ENCODE data around the gene GRAPL. TPM values are rescaled to one million over a fixed set of nuclear protein-coding genes. Genes with fewer than 3 reads are reported as not detected.
"Not testable (repeated sequence)": the region's sequence is repeated elsewhere in the genome, so short reads cannot be mapped to it uniquely, and the experiment has no call there.

The GRAPL gene
- total and polyA plus RNA-seq, 2 of the 13 experiments (the other 11 are each of a cell fraction or from before 2014, with no cell fraction given), result 0.62 TPM; not detected in 1

GRCh38 chr17:19150678-19151615 lies 23.6 kb downstream of the GRAPL start:
- H3K4me3 ChIP-seq (replicated peaks in 1 of 3; ENCODE audit: insufficient read depth in 1 of 3, low read depth in 2 of 3, low read length in 3 of 3); H3K79me2 ChIP-seq (ENCODE audit: insufficient read depth, low read length); in situ Hi-C loops (cut with HindIII; ENCODE audit: extremely low pct_ligation_motif_present, low pct_unique_long_range_greater_than_20kb); POLR2A ChIA-PET; DNase-seq (ENCODE audit: low spot score); BruUV-seq (replicated peaks); H4K20me1 ChIP-seq (ENCODE audit: insufficient read depth, low read length); H3K4me1 ChIP-seq (ENCODE audit: insufficient read depth, low read length); CTCF ChIA-PET (ENCODE audit: low intra/inter-chr PET ratio, low total read pairs); H3K36me3 ChIP-seq (replicated peaks in 1 of 2; ENCODE audit: control insufficient read depth in 1 of 2, insufficient read depth in 2 of 2, low read length in 2 of 2); intact Hi-C loops (cut with micrococcal nuclease; ENCODE audit: unreplicated experiment); H3K27ac ChIP-seq (ENCODE audit: extremely low read length, insufficient read depth, low read length); FAIRE-seq; H2AFZ ChIP-seq (ENCODE audit: low read length); H3K9me3 ChIP-seq (ENCODE audit: low read length); H3K9ac ChIP-seq (ENCODE audit: insufficient read depth, low read depth, low read length); H3K4me2 ChIP-seq (ENCODE audit: low read depth, low read length); H3K27me3 ChIP-seq (ENCODE audit: control insufficient read depth in 1 of 2, insufficient read depth in 2 of 2, low read length in 2 of 2): not testable (repeated sequence)
- no CpG with 5 or more reads among the region's 9 CpGs for WGBS (ENCODE audit: low lambda C conversion rate)
- peak; percentile 55 for ATAC-seq

DNA sequence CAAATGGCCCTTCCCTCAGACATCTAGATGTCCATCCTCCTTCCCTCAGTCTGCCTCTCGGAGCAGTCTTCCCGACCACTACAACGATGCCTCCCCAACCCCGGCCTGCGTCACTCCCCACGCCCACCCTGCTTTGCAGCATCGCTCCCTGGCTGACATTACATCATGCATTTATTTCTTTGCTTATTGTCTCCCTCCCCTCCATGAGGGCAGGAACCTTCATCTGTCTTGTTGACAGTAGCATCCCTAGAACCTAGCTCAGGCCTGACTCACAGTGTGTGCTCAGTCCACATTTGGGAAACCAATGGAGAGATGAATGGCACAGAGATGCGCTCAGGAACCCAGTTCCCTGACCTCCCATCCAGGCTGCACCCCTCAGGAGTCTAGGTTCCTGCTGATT lies 30.2 kb downstream of the GRAPL start:
- BruUV-seq (replicated peaks); H3K79me2 ChIP-seq (ENCODE audit: insufficient read depth, low read length); H3K27me3 ChIP-seq (ENCODE audit: control insufficient read depth in 1 of 2, insufficient read depth in 2 of 2, low read length in 2 of 2); CTCF ChIA-PET (ENCODE audit: low intra/inter-chr PET ratio, low total read pairs); H3K4me1 ChIP-seq (ENCODE audit: insufficient read depth, low read length); FAIRE-seq; in situ Hi-C loops (cut with HindIII; ENCODE audit: extremely low pct_ligation_motif_present, low pct_unique_long_range_greater_than_20kb); H3K9ac ChIP-seq (ENCODE audit: insufficient read depth, low read depth, low read length); POLR2A ChIA-PET; H3K36me3 ChIP-seq (replicated peaks in 1 of 2; ENCODE audit: control insufficient read depth in 1 of 2, insufficient read depth in 2 of 2, low read length in 2 of 2); H3K27ac ChIP-seq (ENCODE audit: extremely low read length, insufficient read depth, low read length); intact Hi-C loops (cut with micrococcal nuclease; ENCODE audit: unreplicated experiment); ATAC-seq; H4K20me1 ChIP-seq (ENCODE audit: insufficient read depth, low read length); H3K4me2 ChIP-seq (ENCODE audit: low read depth, low read length); H2AFZ ChIP-seq (ENCODE audit: low read length); H3K9me3 ChIP-seq (ENCODE audit: low read length); DNase-seq (ENCODE audit: low spot score); H3K4me3 ChIP-seq (replicated peaks in 1 of 3; ENCODE audit: insufficient read depth in 1 of 3, low read depth in 2 of 3, low read length in 3 of 3): not testable (repeated sequence)
- WGBS (ENCODE audit: low lambda C conversion rate), result no CpG with 5 or more reads among the region's 8 CpGs

DNA sequence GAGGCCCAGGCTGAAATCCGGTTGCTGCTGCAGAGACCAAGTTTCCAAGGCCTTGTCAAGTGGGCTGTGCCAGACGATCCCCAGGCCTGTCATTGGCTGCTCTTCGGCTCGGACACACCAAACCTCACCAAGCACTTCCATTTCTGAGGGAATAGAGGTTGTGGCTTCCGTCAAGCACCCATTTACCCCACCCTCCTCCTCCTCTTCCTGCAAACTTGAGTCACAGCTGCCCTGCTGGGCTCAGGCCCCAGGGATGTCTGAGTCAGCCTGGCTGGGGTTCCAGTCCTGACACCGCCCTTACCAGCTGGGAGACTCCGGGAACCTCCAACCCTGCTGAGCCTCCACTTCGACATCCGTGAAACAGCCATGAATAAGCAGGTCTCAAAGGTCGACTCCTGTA lies 31.1 kb downstream of the GRAPL start:
- DNase-seq (ENCODE audit: low spot score); H3K4me3 ChIP-seq (replicated peaks in 1 of 3; ENCODE audit: insufficient read depth in 1 of 3, low read depth in 2 of 3, low read length in 3 of 3); in situ Hi-C loops (cut with HindIII; ENCODE audit: extremely low pct_ligation_motif_present, low pct_unique_long_range_greater_than_20kb); H3K36me3 ChIP-seq (replicated peaks in 1 of 2; ENCODE audit: control insufficient read depth in 1 of 2, insufficient read depth in 2 of 2, low read length in 2 of 2); H3K4me2 ChIP-seq (ENCODE audit: low read depth, low read length); H2AFZ ChIP-seq (ENCODE audit: low read length); intact Hi-C loops (cut with micrococcal nuclease; ENCODE audit: unreplicated experiment); POLR2A ChIA-PET; CTCF ChIA-PET (ENCODE audit: low intra/inter-chr PET ratio, low total read pairs); H3K27me3 ChIP-seq (ENCODE audit: control insufficient read depth in 1 of 2, insufficient read depth in 2 of 2, low read length in 2 of 2); ATAC-seq; H3K79me2 ChIP-seq (ENCODE audit: insufficient read depth, low read length); H3K9ac ChIP-seq (ENCODE audit: insufficient read depth, low read depth, low read length); H3K27ac ChIP-seq (ENCODE audit: extremely low read length, insufficient read depth, low read length); BruUV-seq (replicated peaks); H3K4me1 ChIP-seq (ENCODE audit: insufficient read depth, low read length); H4K20me1 ChIP-seq (ENCODE audit: insufficient read depth, low read length); H3K9me3 ChIP-seq (ENCODE audit: low read length); FAIRE-seq: not testable (repeated sequence)
- WGBS (ENCODE audit: low lambda C conversion rate), result no CpG with 5 or more reads among the region's 10 CpGs

- H4K20me1 ChIP-seq (ENCODE audit: insufficient read depth, low read length); H3K9me3 ChIP-seq (ENCODE audit: low read length); H3K9ac ChIP-seq (ENCODE audit: insufficient read depth, low read depth, low read length); intact Hi-C loops (cut with micrococcal nuclease; ENCODE audit: unreplicated experiment); H3K79me2 ChIP-seq (ENCODE audit: insufficient read depth, low read length); ATAC-seq; H3K4me2 ChIP-seq (ENCODE audit: low read depth, low read length); FAIRE-seq; H3K4me1 ChIP-seq (ENCODE audit: insufficient read depth, low read length); H3K4me3 ChIP-seq (replicated peaks in 1 of 3; ENCODE audit: insufficient read depth in 1 of 3, low read depth in 2 of 3, low read length in 3 of 3); BruUV-seq (replicated peaks); H3K36me3 ChIP-seq (replicated peaks in 1 of 2; ENCODE audit: control insufficient read depth in 1 of 2, insufficient read depth in 2 of 2, low read length in 2 of 2); in situ Hi-C loops (cut with HindIII; ENCODE audit: extremely low pct_ligation_motif_present, low pct_unique_long_range_greater_than_20kb); DNase-seq (ENCODE audit: low spot score); POLR2A ChIA-PET; H3K27ac ChIP-seq (ENCODE audit: extremely low read length, insufficient read depth, low read length); H2AFZ ChIP-seq (ENCODE audit: low read length); H3K27me3 ChIP-seq (ENCODE audit: control insufficient read depth in 1 of 2, insufficient read depth in 2 of 2, low read length in 2 of 2); CTCF ChIA-PET (ENCODE audit: low intra/inter-chr PET ratio, low total read pairs): not testable (repeated sequence)
- WGBS (ENCODE audit: low lambda C conversion rate), result no CpG with 5 or more reads among the region's 2 CpGs
Measured at GRCh38 chr17:19158938-19159337, 31.5 kb downstream of the GRAPL start.

Data from HepG2 (cell line).